Measurements from ENCODE around the gene JOSD1. TPM values are rescaled to one million over a fixed set of nuclear protein-coding genes. Genes with fewer than 3 reads are reported as not detected.

The JOSD1 gene
- total RNA-seq, 1 experiment from 2014 or later = 55.3 TPM

- H3K4me1 ChIP-seq = no peaks in the 10 kb centered on the region
- intact Hi-C loops (cut with micrococcal nuclease; ENCODE audit: unreplicated experiment) = no loop called here
- BruUV-seq (replicated peaks) = no TSS peak
- Mint-ChIP-seq H3K36me3 (ENCODE audit: insufficient read depth, unreplicated experiment) (peaks cover 21% of the 10 kb centered on the region), H3K27ac (ENCODE audit: unreplicated experiment) (no peak overlapping the region), H3K4me1 (ENCODE audit: low read depth, unreplicated experiment) (no peaks in the 10 kb centered on the region), H3K27me3 (ENCODE audit: insufficient read depth, unreplicated experiment) (no peaks in the 10 kb centered on the region), H3K9me3 (ENCODE audit: unreplicated experiment) (no peaks in the 10 kb centered on the region), H3K4me3 (ENCODE audit: unreplicated experiment) (no peak overlapping the region)
- no peak overlapping the region for H3K4me3 ChIP-seq (ENCODE audit: low read depth, low read length)
- POLR2A ChIA-PET = no interaction called here
- no peak for TF ChIP-seq CTCF (IDR thresholded peaks at IDR 0.05; ENCODE audit: insufficient read depth in 1 of 2, low read depth in 1 of 2, low read length in 1 of 2, severe bottlenecking in 1 of 2, unreplicated experiment in 1 of 2)
- no peaks in the 10 kb centered on the region for H3K9me3 ChIP-seq
- H3K27me3 ChIP-seq (replicated peaks; ENCODE audit: control insufficient read depth, insufficient read depth, low read length) = no peaks in the 10 kb centered on the region
- CTCF ChIA-PET = no interaction called here
- H3K36me3 ChIP-seq (ENCODE audit: control insufficient read depth, insufficient read depth, low read length) = peaks cover 2% of the 10 kb centered on the region
- no peak for DNase-seq
Observed at GRCh38 chr22:38720350-38720749, 19.6 kb upstream of the JOSD1 start.

GRCh38 chr22:38719196-38719595 lies 18.5 kb upstream of the JOSD1 start:
- CTCF ChIA-PET = no interaction called here
- H3K36me3 Mint-ChIP-seq (ENCODE audit: insufficient read depth, unreplicated experiment) = peaks cover 15% of the 10 kb centered on the region

GRCh38 chr22:38718414-38718813 lies 17.7 kb upstream of the JOSD1 start:
- Histone ChIP-seq H3K4me3 (ENCODE audit: low read depth, low read length) (no peak overlapping the region), H3K4me1 (no peaks in the 10 kb centered on the region), H3K9me3 (no peaks in the 10 kb centered on the region), H3K36me3 (ENCODE audit: control insufficient read depth, insufficient read depth, low read length) (peaks cover 3% of the 10 kb centered on the region), H3K27me3 (replicated peaks; ENCODE audit: control insufficient read depth, insufficient read depth, low read length) (no peaks in the 10 kb centered on the region)
- H3K9me3 Mint-ChIP-seq (ENCODE audit: unreplicated experiment) = no peaks in the 10 kb centered on the region
- ChIA-PET CTCF (no interaction called here), POLR2A (interaction anchor here (1.0 kb wide), 1 partner anchor 13 kb away, joined by 3 read pairs; the partner anchor contains the start of gene GTPBP1)
- no peak overlapping the region for H3K4me3 Mint-ChIP-seq (ENCODE audit: unreplicated experiment)
- intact Hi-C loops (cut with micrococcal nuclease; ENCODE audit: unreplicated experiment) = no loop called here
- TF ChIP-seq CTCF (IDR thresholded peaks at IDR 0.05; ENCODE audit: insufficient read depth in 1 of 2, low read depth in 1 of 2, low read length in 1 of 2, severe bottlenecking in 1 of 2, unreplicated experiment in 1 of 2) = peak; percentile 33 to 43
- DNase-seq = peak; percentile 40 to 57
- no peaks in the 10 kb centered on the region for H3K4me1 Mint-ChIP-seq (ENCODE audit: low read depth, unreplicated experiment)
- no TSS peak for BruUV-seq (replicated peaks)
- no peak overlapping the region for H3K27ac Mint-ChIP-seq (ENCODE audit: unreplicated experiment)
- peaks cover 12% of the 10 kb centered on the region for H3K36me3 Mint-ChIP-seq (ENCODE audit: insufficient read depth, unreplicated experiment)
- no peaks in the 10 kb centered on the region for H3K27me3 Mint-ChIP-seq (ENCODE audit: insufficient read depth, unreplicated experiment)

More at GRCh38 chr22:38719196-38719595, 18.5 kb upstream of the JOSD1 start:
- no peaks in the 10 kb centered on the region for H3K4me1 ChIP-seq
- no peak for TF ChIP-seq CTCF (IDR thresholded peaks at IDR 0.05; ENCODE audit: insufficient read depth in 1 of 2, low read depth in 1 of 2, low read length in 1 of 2, severe bottlenecking in 1 of 2, unreplicated experiment in 1 of 2)
- intact Hi-C loops (cut with micrococcal nuclease; ENCODE audit: unreplicated experiment) = no loop called here
- POLR2A ChIA-PET = no interaction called here
- Mint-ChIP-seq H3K27me3 (ENCODE audit: insufficient read depth, unreplicated experiment) (no peaks in the 10 kb centered on the region), H3K4me1 (ENCODE audit: low read depth, unreplicated experiment) (no peaks in the 10 kb centered on the region), H3K27ac (ENCODE audit: unreplicated experiment) (no peak overlapping the region), H3K9me3 (ENCODE audit: unreplicated experiment) (no peaks in the 10 kb centered on the region), H3K4me3 (ENCODE audit: unreplicated experiment) (no peak overlapping the region)
- H3K9me3 ChIP-seq = no peaks in the 10 kb centered on the region
- H3K4me3 ChIP-seq (ENCODE audit: low read depth, low read length) = no peak overlapping the region
- BruUV-seq (replicated peaks) = no TSS peak
- peak in 1 of 2 experiments; percentile 5 for DNase-seq
- H3K27me3 ChIP-seq (replicated peaks; ENCODE audit: control insufficient read depth, insufficient read depth, low read length) = no peaks in the 10 kb centered on the region
- H3K36me3 ChIP-seq (ENCODE audit: control insufficient read depth, insufficient read depth, low read length) = peaks cover 3% of the 10 kb centered on the region
